Fibroblast of lung (primary cell): ENCODE measurements around the gene TMEM63C. TPM values are rescaled to one million over a fixed set of nuclear protein-coding genes. Genes with fewer than 3 reads are reported as not detected.

ENCODE experiments used
- DNase-seq, 2 donors: peaks; one replicate each; pipeline versions ENCODE4 v3.0.0 to v3.0.0-alpha.2; 2010; ENCODE audit warnings: low read depth in 2 of 2
- H2AFZ ChIP-seq: 2 replicates; pipeline ENCODE4 v1.5.1; 2012; ENCODE audit warnings: low read length, control low read depth, inconsistent platforms
- H3K27ac ChIP-seq: 2 replicates; pipeline ENCODE4 v1.5.1; 2011; ENCODE audit warnings: low read length, control low read depth; ENCODE audit not compliant: insufficient read depth
- H3K27me3 ChIP-seq: 2 replicates; pipeline ENCODE4 v1.5.1; 2011; ENCODE audit warnings: mild to moderate bottlenecking, low read length; ENCODE audit not compliant: control insufficient read depth, insufficient read depth
- H3K36me3 ChIP-seq: 2 replicates; pipeline ENCODE4 v1.5.1; 2011; ENCODE audit warnings: low read length; ENCODE audit not compliant: control insufficient read depth, insufficient read depth
- H3K4me1 ChIP-seq: 2 replicates; pipeline ENCODE4 v1.5.1; 2011; ENCODE audit warnings: low read length; ENCODE audit not compliant: control insufficient read depth, insufficient read depth; ENCODE audit errors: extremely low read depth
- H3K4me2 ChIP-seq: 2 replicates; pipeline ENCODE4 v1.5.1; 2011; ENCODE audit warnings: low read length, control low read depth; ENCODE audit not compliant: insufficient read depth; ENCODE audit errors: extremely low read depth
- H3K4me3 ChIP-seq, 4 experiments: fragments of 200-600 bp in 1 of 4; sonication (generic) in 1 of 4; replicated peaks in 1 of 4; 2 replicates each; pipeline ENCODE4 v1.5.1; 2011 to 2016; ENCODE audit warnings: low read length in 4 of 4, low read depth in 3 of 4, mild to moderate bottlenecking in 3 of 4, control low read depth in 2 of 4, inconsistent platforms in 1 of 4, mixed read lengths in 1 of 4; ENCODE audit not compliant: insufficient read depth in 1 of 4; ENCODE audit errors: control extremely low read depth in 1 of 4
- H3K79me2 ChIP-seq: 2 replicates; pipeline ENCODE4 v1.5.1; 2012; ENCODE audit warnings: mild to moderate bottlenecking, low read length, inconsistent platforms; ENCODE audit not compliant: control insufficient read depth, insufficient read depth
- H3K9ac ChIP-seq: 2 replicates; pipeline ENCODE4 v1.5.1; 2011; ENCODE audit warnings: mild to moderate bottlenecking, low read length, control low read depth; ENCODE audit not compliant: insufficient read depth
- H3K9me3 ChIP-seq: 2 replicates; pipeline ENCODE4 v1.5.1; 2012; ENCODE audit warnings: low read depth, low read length; ENCODE audit not compliant: control insufficient read depth, insufficient read depth
- H4K20me1 ChIP-seq: 2 replicates; pipeline ENCODE4 v1.5.1; 2011; ENCODE audit warnings: low read length; ENCODE audit not compliant: control insufficient read depth, insufficient read depth; ENCODE audit errors: extremely low read depth
- CTCF ChIP-seq, 2 donors: IDR thresholded peaks in 1 of 2; conservative IDR thresholded peaks in 1 of 2; 1 replicate in 1 of 2; 2 replicates in 1 of 2; pipeline ENCODE4 v1.5.1; 2011 to 2012; ENCODE audit warnings: low read length in 2 of 2, control low read depth in 1 of 2, inconsistent platforms in 1 of 2, low read depth in 1 of 2, mild to moderate bottlenecking in 1 of 2
- EZH2 ChIP-seq: IDR thresholded peaks from 2 replicates; pipeline ENCODE4 v1.5.1; 2012; ENCODE audit warnings: low read length, control low read depth, mild to moderate bottlenecking; ENCODE audit errors: missing control alignments
- polyA plus RNA-seq, 2 donors: library from polyadenylated mRNA; depleted of rRNA in 1 of 2; stranded (reverse) in 1 of 2; unstranded in 1 of 2; fragments of >200 nt; gene quantifications; 2 replicates each; pipeline ENCODE4 v1.2.1, GENCODE V29; 2011 to 2012; ENCODE audit warnings: missing spikeins in 1 of 2
- total RNA-seq: library from RNA; depleted of rRNA; stranded (reverse); fragments of >200 nt; gene quantifications from 2 replicates; pipeline ENCODE4 v1.2.1, GENCODE V29; 2014

TMEM63C gene
- total and polyA plus RNA-seq, 2 donors (not counting 1 experiment from before 2014, with no cell fraction given) = 0.66 TPM; not detected in 1

- no peak within 1 kb of the TSS for H3K4me2 ChIP-seq
- TF ChIP-seq CTCF (conservative IDR thresholded peaks at IDR 0.05 in 1 of 2, IDR thresholded peaks at IDR 0.05 in 1 of 2; ENCODE audit: low read depth in 1 of 2, low read length in 2 of 2) = no peak
- TF ChIP-seq EZH2 = no peak
- H3K4me3 ChIP-seq = no peak within 1 kb of the TSS
- H3K36me3 ChIP-seq = no peaks in the 10 kb centered on the region
- H3K27ac ChIP-seq = no peak within 1 kb of the TSS
- H4K20me1 ChIP-seq = no peaks in the 10 kb centered on the region
- no peaks in the 10 kb centered on the region for H3K4me1 ChIP-seq
- no peak within 1 kb of the TSS for H2AFZ ChIP-seq
- no peaks in the 10 kb centered on the region for H3K9me3 ChIP-seq
- no peak within 1 kb of the TSS for H3K9ac ChIP-seq
- H3K27me3 ChIP-seq = peaks cover 23% of the 10 kb centered on the region
- no peaks in the 10 kb centered on the region for H3K79me2 ChIP-seq
- DNase-seq = no peak
Observed at GRCh38 chr14:77271113-77271710, 89.6 kb downstream of the TMEM63C start, which contains the start of gene NGB. TSS of gene NGB (minus strand) at chr14:77271206. CDS start at chr14:77270937, 269 bp downstream.

DNA sequence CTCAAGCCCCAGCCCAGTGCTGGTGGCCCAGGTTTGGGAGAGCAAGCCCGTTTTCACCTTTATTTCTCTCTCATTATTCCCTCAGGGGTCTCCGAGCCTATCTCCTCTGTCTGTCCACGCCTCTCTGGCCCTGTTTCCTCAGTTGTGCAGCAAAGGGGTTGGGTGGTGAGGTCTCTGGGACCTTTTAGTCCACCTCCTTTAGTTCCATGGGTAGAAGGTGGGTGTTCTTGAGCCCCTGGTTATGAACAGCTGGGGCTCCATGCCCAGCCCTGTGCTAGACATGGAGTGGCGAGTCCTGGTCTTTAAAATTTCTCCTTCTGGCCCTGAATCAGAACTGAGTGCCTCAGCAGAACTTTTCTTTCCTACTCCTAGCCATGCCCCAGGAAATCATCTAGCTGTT lies 90.7 kb downstream of the TMEM63C start:
- H4K20me1 ChIP-seq = no peaks in the 10 kb centered on the region
- H3K4me1 ChIP-seq = no peaks in the 10 kb centered on the region
- H3K79me2 ChIP-seq = no peaks in the 10 kb centered on the region
- no peak overlapping the region for H3K4me3 ChIP-seq
- no peaks in the 10 kb centered on the region for H3K36me3 ChIP-seq
- no peak overlapping the region for H3K27ac ChIP-seq
- H3K27me3 ChIP-seq = peaks cover 17% of the 10 kb centered on the region
- no peak overlapping the region for H3K9ac ChIP-seq
- no peak overlapping the region for H2AFZ ChIP-seq
- H3K4me2 ChIP-seq = no peak overlapping the region
- no peak for DNase-seq
- H3K9me3 ChIP-seq = no peaks in the 10 kb centered on the region
- TF ChIP-seq EZH2 = no peak

DNA sequence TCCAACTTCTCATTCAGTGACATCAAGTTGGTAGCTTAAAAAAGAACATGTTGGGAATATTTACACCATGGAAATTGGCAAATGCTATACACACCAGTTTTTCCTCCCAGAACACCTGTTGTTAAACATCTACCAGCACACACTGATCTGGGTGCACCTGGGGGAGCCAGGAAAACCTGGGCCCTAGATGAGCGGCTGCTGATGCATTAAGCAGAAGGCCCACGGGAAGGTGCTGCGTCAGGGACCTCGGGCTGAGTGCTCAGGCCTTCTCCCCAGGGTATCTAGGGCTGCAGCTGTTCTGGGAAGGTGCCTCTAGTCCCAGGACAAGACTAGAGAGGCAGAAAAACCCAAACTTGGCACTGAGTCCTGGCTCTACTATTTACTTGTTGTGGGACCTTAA lies 92.2 kb downstream of the TMEM63C start:
- Histone ChIP-seq H3K4me2 (no peak overlapping the region), H3K4me3 (no peak overlapping the region), H3K36me3 (peaks cover 3% of the 10 kb centered on the region), H3K9ac (no peak overlapping the region), H2AFZ (no peak overlapping the region), H3K79me2 (no peaks in the 10 kb centered on the region), H3K27me3 (peaks cover 8% of the 10 kb centered on the region), H3K9me3 (no peaks in the 10 kb centered on the region), H4K20me1 (no peaks in the 10 kb centered on the region), H3K27ac (no peak overlapping the region), H3K4me1 (no peaks in the 10 kb centered on the region)
- no peak for DNase-seq
- no peak for TF ChIP-seq CTCF (conservative IDR thresholded peaks at IDR 0.05 in 1 of 2, IDR thresholded peaks at IDR 0.05 in 1 of 2; ENCODE audit: low read depth in 1 of 2, low read length in 2 of 2)
- TF ChIP-seq EZH2 = no peak
